GM10266 (cell line): Measurements from ENCODE around the gene XRCC5.

Experiments used
- DNase-seq: peaks from one replicate; pipeline ENCODE4 v3.0.0; 2012; ENCODE audit errors: extremely low spot score
- TF ChIP-seq, protein P1 (sequence below): IDR thresholded peaks from 2 replicates; pipeline ENCODE4 v1.5.1; 2012; ENCODE audit warnings: mild to moderate bottlenecking, low read depth; ENCODE audit not compliant: control insufficient read depth, insufficient read depth; ENCODE audit errors: missing control alignments

Gene XRCC5

DNA sequence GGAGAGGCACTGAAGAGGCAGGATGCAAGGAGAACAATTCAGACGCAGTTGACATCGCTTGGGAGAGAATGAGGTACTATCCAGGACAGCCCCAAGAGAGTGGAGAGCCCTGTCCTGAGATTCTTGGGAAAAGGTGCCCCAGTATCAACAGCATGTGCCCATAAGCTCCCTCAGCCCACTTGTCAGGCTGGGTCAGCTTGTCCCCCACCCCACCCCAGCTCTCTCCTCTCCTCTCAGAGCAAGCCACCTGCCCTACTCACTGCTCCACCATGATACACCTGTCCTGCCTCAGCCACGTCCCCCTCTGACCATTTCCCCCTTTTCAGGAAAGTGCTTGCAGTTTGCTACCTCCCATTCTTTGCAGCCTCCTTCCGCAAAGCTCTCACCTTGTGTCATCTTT is 111.8 kb downstream of the XRCC5 start:
- no peak for DNase-seq
- TF ChIP-seq, protein P1, sequence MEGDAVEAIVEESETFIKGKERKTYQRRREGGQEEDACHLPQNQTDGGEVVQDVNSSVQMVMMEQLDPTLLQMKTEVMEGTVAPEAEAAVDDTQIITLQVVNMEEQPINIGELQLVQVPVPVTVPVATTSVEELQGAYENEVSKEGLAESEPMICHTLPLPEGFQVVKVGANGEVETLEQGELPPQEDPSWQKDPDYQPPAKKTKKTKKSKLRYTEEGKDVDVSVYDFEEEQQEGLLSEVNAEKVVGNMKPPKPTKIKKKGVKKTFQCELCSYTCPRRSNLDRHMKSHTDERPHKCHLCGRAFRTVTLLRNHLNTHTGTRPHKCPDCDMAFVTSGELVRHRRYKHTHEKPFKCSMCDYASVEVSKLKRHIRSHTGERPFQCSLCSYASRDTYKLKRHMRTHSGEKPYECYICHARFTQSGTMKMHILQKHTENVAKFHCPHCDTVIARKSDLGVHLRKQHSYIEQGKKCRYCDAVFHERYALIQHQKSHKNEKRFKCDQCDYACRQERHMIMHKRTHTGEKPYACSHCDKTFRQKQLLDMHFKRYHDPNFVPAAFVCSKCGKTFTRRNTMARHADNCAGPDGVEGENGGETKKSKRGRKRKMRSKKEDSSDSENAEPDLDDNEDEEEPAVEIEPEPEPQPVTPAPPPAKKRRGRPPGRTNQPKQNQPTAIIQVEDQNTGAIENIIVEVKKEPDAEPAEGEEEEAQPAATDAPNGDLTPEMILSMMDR = no peak

- TF ChIP-seq, protein P1 = no peak
- no peak for DNase-seq
Observed at GRCh38 chr2:216221811-216222210, 112.7 kb downstream of the XRCC5 start.

DNA sequence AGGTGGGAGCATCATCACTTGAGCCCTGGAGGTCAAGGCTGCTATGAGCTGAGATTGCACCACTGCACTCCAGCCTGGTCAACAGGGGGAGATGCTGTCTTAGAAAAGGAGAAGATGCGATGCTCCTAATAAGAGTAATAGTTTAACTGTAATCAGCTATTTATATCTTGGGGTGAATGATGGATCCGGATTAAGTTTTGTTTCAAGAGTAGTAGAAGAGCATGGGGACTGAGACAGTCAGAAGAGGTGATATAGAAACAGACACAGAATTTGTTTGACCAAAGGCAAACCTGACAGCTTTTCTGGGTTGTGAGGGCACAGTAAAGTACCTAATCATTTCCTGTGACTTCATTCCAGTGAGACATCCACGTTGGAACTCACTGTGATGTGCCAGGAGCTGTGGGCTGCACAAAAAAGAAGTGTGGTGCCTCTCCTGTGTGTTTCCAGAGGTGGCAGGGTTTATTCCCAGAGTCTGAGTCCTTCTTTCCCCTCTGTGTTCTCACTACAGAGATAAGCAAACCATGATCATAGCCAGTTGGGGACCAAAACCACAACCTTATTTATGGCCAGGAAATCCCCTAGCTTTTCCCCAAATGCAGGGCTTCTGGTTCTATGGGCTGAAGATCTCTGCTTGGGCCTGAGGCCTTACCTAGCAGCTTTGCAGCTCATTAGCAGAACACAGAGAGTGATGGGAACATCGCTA is 113.7 kb downstream of the XRCC5 start:
- peak; percentile 47 for DNase-seq
- TF ChIP-seq, protein P1 = peak; percentile 64

DNA sequence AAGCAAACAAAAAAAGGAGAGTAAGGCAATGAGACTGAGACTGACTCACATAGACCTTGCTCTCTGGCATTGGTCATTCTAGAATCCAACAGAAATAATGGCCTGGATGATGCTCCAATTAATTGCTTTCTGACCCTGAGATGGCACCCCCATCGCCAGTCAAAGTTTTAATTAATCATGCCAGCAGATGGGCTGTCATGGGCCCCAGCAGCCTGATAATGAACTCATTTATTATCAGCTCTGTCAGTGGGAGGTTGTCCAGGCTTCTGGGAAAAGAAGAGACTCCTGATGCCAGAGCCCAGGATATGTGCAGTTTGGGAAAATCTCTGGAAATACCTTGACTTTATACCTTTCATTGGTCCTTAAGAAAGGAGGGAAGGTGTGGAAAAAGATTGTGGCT is 115.2 kb downstream of the XRCC5 start:
- no peak for DNase-seq

GRCh38 chr2:216229277-216229914 is 120.2 kb downstream of the XRCC5 start:
- DNase-seq = no peak
- TF ChIP-seq, protein P1 = no peak

More for the DNA sequence above, 115.2 kb downstream of the XRCC5 start:
- TF ChIP-seq, protein P1 = no peak

DNA sequence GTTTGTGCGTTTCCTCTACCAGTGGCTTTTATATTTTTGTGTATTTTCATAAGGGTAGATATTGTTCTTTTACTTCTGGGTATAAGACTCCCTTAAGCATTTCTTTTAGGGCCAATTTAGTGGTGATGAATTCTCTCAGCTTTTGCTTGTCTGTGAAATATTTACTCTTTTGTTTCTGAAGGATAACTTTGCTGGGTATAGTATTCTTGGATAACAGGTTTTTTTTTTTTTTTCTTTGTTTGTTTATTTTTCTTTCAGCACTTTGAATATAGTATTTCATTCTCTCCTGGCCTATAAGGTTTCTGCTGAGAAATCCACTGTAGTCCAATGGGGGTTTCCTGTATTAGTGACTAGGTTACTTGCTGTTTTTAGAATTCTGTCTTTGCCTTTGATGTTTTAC is 122.7 kb downstream of the XRCC5 start:
- DNase-seq = no peak
- TF ChIP-seq, protein P1 = no peak

- no peak for DNase-seq
- TF ChIP-seq, protein P1 = no peak
Observed at GRCh38 chr2:216232721-216233120, 123.6 kb downstream of the XRCC5 start.
